GM19395 (cell line): ENCODE measurements around the gene PXYLP1.

Source experiments
- ATAC-seq: cut with Tn5 transposase; IDR thresholded peaks from one replicate; pipeline ENCODE4 v1.9.1; 2021; ENCODE audit warnings: mild to moderate bottlenecking, moderate library complexity; ENCODE audit not compliant: unreplicated experiment

PXYLP1 gene

GRCh38 chr3:141320399-141321108, 88.9 kb downstream of the PXYLP1 start:
- no peak for ATAC-seq

GRCh38 chr3:141321109-141321497, 89.5 kb downstream of the PXYLP1 start:
- ATAC-seq, result no peak

- ATAC-seq, result no peak
These were observed 92.5 kb downstream of the PXYLP1 start for GRCh38 chr3:141323936-141324704.

GRCh38 chr3:141326123-141326522, 94.5 kb downstream of the PXYLP1 start:
- no peak for ATAC-seq

GRCh38 chr3:141326626-141327025, 95.0 kb downstream of the PXYLP1 start:
- ATAC-seq, result no peak

GRCh38 chr3:141328286-141329166, 96.9 kb downstream of the PXYLP1 start:
- ATAC-seq, result peak; percentile 51

GRCh38 chr3:141330235-141330634, 98.6 kb downstream of the PXYLP1 start:
- no peak for ATAC-seq

GRCh38 chr3:141330718-141331376, 99.2 kb downstream of the PXYLP1 start:
- ATAC-seq, result no peak

- ATAC-seq, result no peak
These were observed 100.0 kb downstream of the PXYLP1 start for GRCh38 chr3:141331377-141332318.

- no peak for ATAC-seq
These were observed 100.8 kb downstream of the PXYLP1 start for GRCh38 chr3:141332416-141332815.

- no peak for ATAC-seq
These were observed 102.4 kb downstream of the PXYLP1 start for GRCh38 chr3:141333836-141334626.

GRCh38 chr3:141334627-141335250, 103.1 kb downstream of the PXYLP1 start:
- ATAC-seq, result no peak

- ATAC-seq, result no peak
These were observed 104.0 kb downstream of the PXYLP1 start for GRCh38 chr3:141335531-141336061.

GRCh38 chr3:141336672-141337522, 105.3 kb downstream of the PXYLP1 start:
- ATAC-seq, result peak; percentile 95

GRCh38 chr3:141337523-141337854, 105.9 kb downstream of the PXYLP1 start:
- ATAC-seq, result peak; percentile 2

GRCh38 chr3:141337991-141338390, 106.4 kb downstream of the PXYLP1 start:
- no peak for ATAC-seq

- no peak for ATAC-seq
These were observed 107.3 kb downstream of the PXYLP1 start for GRCh38 chr3:141338881-141339280.
